Gastrocnemius medialis (tissue), 4 donors: ENCODE measurements around the gene MEGF11. TPM values are rescaled to one million over a fixed set of nuclear protein-coding genes. Genes with fewer than 3 reads are reported as not detected.

Source experiments
- ATAC-seq, 2 donors: fragments of 150-250 bp; one replicate each; pipeline ENCODE4 v1.9.1; 2016
- DNase-seq, 2 donors: peaks; one replicate each; pipeline ENCODE4 v3.0.0-alpha.2; 2019
- H3K27ac ChIP-seq, 4 donors: fragments of 200-600 bp; sonication (generic); 1 replicate in 1 of 4; 2 replicates in 3 of 4; pipeline ENCODE4 v1.5.1; 2016 to 2018; ENCODE audit warnings: mild to moderate bottlenecking in 2 of 4, moderate library complexity in 1 of 4
- H3K27me3 ChIP-seq, 3 donors: fragments of 200-600 bp; sonication (generic) in 2 of 3; 1 replicate in 1 of 3; 2 replicates in 2 of 3; pipeline versions ENCODE4 v1.5.1 to v1.6.0; 2016 to 2019; ENCODE audit warnings: mild to moderate bottlenecking in 1 of 3, moderate library complexity in 1 of 3
- H3K36me3 ChIP-seq, 2 donors: fragments of 200-600 bp; sonication (generic) in 1 of 2; one replicate each; pipeline ENCODE4 v1.5.1; 2017 to 2018
- H3K4me1 ChIP-seq, 2 donors: fragments of 200-600 bp; sonication (generic) in 1 of 2; one replicate each; pipeline ENCODE4 v1.5.1; 2016 to 2017; ENCODE audit warnings: mild to moderate bottlenecking in 2 of 2
- H3K4me3 ChIP-seq, 4 donors: fragments of 200-600 bp; sonication (generic) in 3 of 4; 1 replicate in 1 of 4; 2 replicates in 3 of 4; pipeline ENCODE4 v1.5.1; 2016 to 2019; ENCODE audit warnings: mild to moderate bottlenecking in 2 of 4
- H3K9me3 ChIP-seq, 3 donors: fragments of 200-600 bp; sonication (generic) in 2 of 3; 1 replicate in 1 of 3; 2 replicates in 2 of 3; pipeline ENCODE4 v1.5.1; 2016 to 2019
- POLR2A ChIP-seq, 2 donors: fragments of 450-650 bp; IDR thresholded peaks; one replicate each; pipeline ENCODE4 v1.6.1; 2017; ENCODE audit warnings: antibody characterized with exemption in 2 of 2, mild to moderate bottlenecking in 2 of 2, moderate library complexity in 2 of 2
- in situ Hi-C, 4 donors: fragments of 200-750 bp; cut with MboI; loops; one replicate each; pipeline versions ENCODE4 v1.15.0 to v1.8.0; 2017; ENCODE audit warnings: low sequenced_read_pairs in 4 of 4
- intact Hi-C: fragments of 100-400 bp; cut with DNase I; formaldehyde crosslinking; loops from one replicate; pipeline ENCODE4 v1.15.1; 2023; ENCODE audit warnings: low total_unique reads
- total RNA-seq, 4 donors: library from RNA; depleted of rRNA; stranded (reverse); fragments of >200 nt; gene quantifications; one replicate each; pipeline versions ENCODE4 v1.1.0 to v1.2.3, GENCODE V29; 2016
- TF ChIP-seq, protein P1 (sequence below), 5 experiments: fragments of 450-650 bp in 3 of 5; fragments of 200-600 bp in 2 of 5; sonication (generic) in 2 of 5; IDR thresholded peaks in 4 of 5; conservative IDR thresholded peaks in 1 of 5; 1 replicate in 4 of 5; 2 replicates in 1 of 5; pipeline ENCODE4 v1.5.1; 2016 to 2019; ENCODE audit warnings: antibody characterized with exemption in 5 of 5, mild to moderate bottlenecking in 3 of 5, moderate library complexity in 3 of 5

MEGF11 gene
- total RNA-seq, 4 donors from 2014 or later = not detected

- in situ Hi-C loops (no loop called here), intact Hi-C loops (no loop called here)
- TF ChIP-seq, protein P1, sequence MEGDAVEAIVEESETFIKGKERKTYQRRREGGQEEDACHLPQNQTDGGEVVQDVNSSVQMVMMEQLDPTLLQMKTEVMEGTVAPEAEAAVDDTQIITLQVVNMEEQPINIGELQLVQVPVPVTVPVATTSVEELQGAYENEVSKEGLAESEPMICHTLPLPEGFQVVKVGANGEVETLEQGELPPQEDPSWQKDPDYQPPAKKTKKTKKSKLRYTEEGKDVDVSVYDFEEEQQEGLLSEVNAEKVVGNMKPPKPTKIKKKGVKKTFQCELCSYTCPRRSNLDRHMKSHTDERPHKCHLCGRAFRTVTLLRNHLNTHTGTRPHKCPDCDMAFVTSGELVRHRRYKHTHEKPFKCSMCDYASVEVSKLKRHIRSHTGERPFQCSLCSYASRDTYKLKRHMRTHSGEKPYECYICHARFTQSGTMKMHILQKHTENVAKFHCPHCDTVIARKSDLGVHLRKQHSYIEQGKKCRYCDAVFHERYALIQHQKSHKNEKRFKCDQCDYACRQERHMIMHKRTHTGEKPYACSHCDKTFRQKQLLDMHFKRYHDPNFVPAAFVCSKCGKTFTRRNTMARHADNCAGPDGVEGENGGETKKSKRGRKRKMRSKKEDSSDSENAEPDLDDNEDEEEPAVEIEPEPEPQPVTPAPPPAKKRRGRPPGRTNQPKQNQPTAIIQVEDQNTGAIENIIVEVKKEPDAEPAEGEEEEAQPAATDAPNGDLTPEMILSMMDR (IDR thresholded peaks at IDR 0.05 in 4 of 5, conservative IDR thresholded peaks at IDR 0.05 in 1 of 5) = no peak
- no peak for TF ChIP-seq POLR2A (IDR thresholded peaks at IDR 0.05)
- H3K4me1 ChIP-seq = peaks cover 8 to 13% of the 10 kb centered on the region in 2 donors
- H3K27ac ChIP-seq = peak overlapping the region in 2 of 4 donors; percentile 33 to 49
- no peaks in the 10 kb centered on the region for H3K9me3 ChIP-seq
- ATAC-seq (no peak), DNase-seq (no peak)
- no peak overlapping the region for H3K4me3 ChIP-seq
- H3K27me3 ChIP-seq = no peaks in the 10 kb centered on the region
- no peaks in the 10 kb centered on the region for H3K36me3 ChIP-seq
These were observed 313.5 kb downstream of the MEGF11 start for GRCh38 chr15:65939901-65940617.

DNA sequence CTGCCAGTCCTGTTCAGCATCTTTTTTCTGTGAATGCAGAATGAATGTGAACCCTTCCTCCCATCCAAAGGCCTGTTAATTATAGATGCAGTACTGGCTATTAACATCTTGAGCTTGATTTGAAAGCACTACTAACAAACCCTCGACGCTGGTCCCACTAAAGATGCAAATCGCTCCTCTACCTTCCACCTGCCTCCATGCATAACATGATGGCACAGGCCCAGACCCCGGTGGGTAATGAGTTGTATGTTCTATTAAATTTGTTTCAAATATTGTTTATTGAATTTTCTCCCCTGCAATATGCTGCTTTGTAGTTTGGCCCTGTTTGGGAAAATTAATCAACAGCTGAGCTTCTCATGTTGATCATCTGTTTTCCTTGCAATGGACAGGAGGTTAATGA, 314.9 kb downstream of the MEGF11 start:
- intact Hi-C loops (no loop called here), in situ Hi-C loops (no loop called here)
- Histone ChIP-seq H3K27ac (no peak overlapping the region), H3K9me3 (no peaks in the 10 kb centered on the region), H3K36me3 (no peaks in the 10 kb centered on the region), H3K27me3 (no peaks in the 10 kb centered on the region), H3K4me3 (no peak overlapping the region), H3K4me1 (peaks cover 8 to 13% of the 10 kb centered on the region in 2 donors)
- ATAC-seq (no peak), DNase-seq (no peak)
- TF ChIP-seq, protein P1 (IDR thresholded peaks at IDR 0.05 in 4 of 5, conservative IDR thresholded peaks at IDR 0.05 in 1 of 5) = no peak
- no peak for TF ChIP-seq POLR2A (IDR thresholded peaks at IDR 0.05)

GRCh38 chr15:65937476-65937875, 316.1 kb downstream of the MEGF11 start:
- intact Hi-C loops = no loop called here
- ATAC-seq = no peak

DNA sequence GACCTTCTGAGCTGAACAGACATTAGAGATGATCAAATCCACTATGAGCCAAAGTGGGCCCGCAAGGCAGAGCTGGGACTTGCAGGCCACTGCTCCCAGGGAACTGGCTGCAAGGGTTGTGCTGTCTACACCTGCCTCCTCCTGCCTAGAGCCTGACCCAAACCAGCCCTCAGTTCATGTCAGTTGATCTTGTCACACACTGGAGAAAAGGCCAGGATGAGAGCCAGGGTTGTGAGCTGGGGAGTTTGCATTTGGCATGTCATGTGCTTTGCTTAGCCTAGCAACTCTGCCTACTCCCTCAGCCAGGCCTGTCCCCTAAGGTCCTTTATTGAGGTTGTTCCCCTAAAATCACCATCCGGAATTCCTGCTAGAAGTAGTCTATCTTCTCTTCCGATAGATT, 316.5 kb downstream of the MEGF11 start:
- intact Hi-C loops (no loop called here), in situ Hi-C loops (no loop called here)
- Histone ChIP-seq H3K4me3 (no peak overlapping the region), H3K4me1 (peaks cover 8 to 13% of the 10 kb centered on the region in 2 donors), H3K36me3 (no peaks in the 10 kb centered on the region), H3K9me3 (no peaks in the 10 kb centered on the region), H3K27me3 (no peaks in the 10 kb centered on the region), H3K27ac (no peak overlapping the region)
- no peak for ATAC-seq
- no peak for TF ChIP-seq POLR2A (IDR thresholded peaks at IDR 0.05)
- TF ChIP-seq, protein P1 (IDR thresholded peaks at IDR 0.05 in 4 of 5, conservative IDR thresholded peaks at IDR 0.05 in 1 of 5) = no peak
- DNase-seq = no peak

More at GRCh38 chr15:65937476-65937875, 316.1 kb downstream of the MEGF11 start:
- H3K9me3 ChIP-seq = no peaks in the 10 kb centered on the region
- no peaks in the 10 kb centered on the region for H3K27me3 ChIP-seq
- no peak for DNase-seq
- no peak for TF ChIP-seq POLR2A (IDR thresholded peaks at IDR 0.05)
- TF ChIP-seq, protein P1 (IDR thresholded peaks at IDR 0.05 in 4 of 5, conservative IDR thresholded peaks at IDR 0.05 in 1 of 5) = no peak
- peaks cover 8 to 13% of the 10 kb centered on the region in 2 donors for H3K4me1 ChIP-seq
- H3K27ac ChIP-seq = no peak overlapping the region
- in situ Hi-C loops = no loop called here
- no peaks in the 10 kb centered on the region for H3K36me3 ChIP-seq
- no peak overlapping the region for H3K4me3 ChIP-seq
